ENCODE data around the gene SIN3A. TPM values are rescaled to one million over a fixed set of nuclear protein-coding genes. Genes with fewer than 3 reads are reported as not detected.
A peak's percentile ranks its signal among the peaks of the same experiment; 100 is the strongest.
"Not testable (repeated sequence)": the region's sequence is repeated elsewhere in the genome, so short reads cannot be mapped to it uniquely, and the experiment has no call there.

Gene SIN3A
- polyA plus RNA-seq (2013, experiment 1 of 2; ENCODE audit: insufficient read length) = 28.7 TPM
- polyA plus RNA-seq (2013, experiment 2 of 2; ENCODE audit: insufficient read length) = 18.5 TPM

DNA sequence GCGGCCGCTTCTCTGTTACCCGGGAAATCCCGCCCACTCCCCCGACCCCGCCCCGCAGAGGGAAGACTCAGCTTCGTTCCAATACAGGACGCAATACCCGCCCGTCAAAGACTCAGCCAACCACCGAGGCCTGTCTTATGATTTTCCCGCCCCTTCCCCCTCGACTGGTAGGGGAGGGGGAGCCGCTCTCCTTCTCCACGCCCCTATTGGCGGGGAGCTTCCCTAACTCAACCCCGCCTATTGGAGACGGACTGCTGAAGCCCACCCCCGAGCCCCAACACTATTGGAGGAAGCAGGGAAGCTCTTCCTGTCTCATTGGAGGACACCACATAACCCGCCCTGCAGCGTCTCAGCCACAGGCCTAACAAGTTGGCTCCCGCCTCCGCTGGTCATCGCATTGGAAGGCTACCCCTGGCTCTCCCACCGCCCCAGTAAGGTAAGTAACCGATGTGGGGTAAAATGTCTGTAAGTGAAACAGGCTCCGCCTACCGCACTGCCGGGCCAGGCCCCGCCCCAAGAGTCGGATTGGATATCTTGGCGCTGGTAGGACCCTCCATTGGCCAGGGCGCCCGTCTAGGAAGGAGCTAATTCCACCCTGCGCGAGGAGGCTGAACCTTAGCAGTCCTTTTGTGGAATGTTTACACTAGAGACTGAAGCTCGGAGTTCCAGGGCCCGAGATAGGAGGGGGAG is at the start of gene SIN3A:
SIN3A (minus strand) TSS at position 17 of the 690 bp plus-strand sequence. CDS start 21,315 bp downstream, outside the sequence.
- peak; percentile 100 for DNase-seq

DNA sequence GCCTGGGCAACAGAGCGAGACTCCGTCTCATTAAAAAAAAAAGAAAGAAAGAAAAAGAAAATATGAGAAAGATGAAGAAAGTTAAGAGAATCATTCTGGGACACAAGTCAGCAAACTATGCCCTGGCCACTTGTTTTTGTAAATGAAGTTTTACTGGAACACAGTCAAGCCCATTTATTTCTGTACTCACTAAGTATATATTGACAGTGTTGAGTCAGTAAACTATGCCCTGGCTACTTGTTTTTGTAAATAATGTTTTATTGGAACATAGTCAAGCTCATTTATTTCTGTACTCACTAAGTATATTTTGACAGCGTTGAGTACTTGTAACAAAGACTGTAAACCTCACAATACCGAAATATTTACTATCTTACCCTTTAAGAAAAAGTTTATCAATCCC is 42.2 kb upstream of the SIN3A start:
- no peak for DNase-seq

DNA sequence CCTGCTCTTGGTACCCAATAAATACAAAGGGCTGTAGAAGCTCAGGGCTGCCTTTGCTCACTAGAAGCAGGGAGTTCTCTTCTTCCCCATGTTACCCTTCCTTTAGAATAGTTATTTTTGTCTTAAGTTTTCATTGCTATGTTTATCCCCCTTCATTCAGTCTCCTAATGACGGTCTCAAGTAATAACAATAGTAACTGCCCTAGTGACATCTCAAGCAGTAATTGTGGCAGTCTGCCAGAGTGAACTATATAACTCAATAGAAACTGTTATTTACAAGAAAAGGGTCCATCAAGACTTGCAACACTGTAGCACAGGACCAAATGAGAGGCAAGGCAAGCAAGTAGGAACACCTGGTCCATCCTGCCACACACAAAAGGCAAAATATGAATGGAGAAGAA is 32.5 kb upstream of the SIN3A start:
- no peak for DNase-seq

DNA sequence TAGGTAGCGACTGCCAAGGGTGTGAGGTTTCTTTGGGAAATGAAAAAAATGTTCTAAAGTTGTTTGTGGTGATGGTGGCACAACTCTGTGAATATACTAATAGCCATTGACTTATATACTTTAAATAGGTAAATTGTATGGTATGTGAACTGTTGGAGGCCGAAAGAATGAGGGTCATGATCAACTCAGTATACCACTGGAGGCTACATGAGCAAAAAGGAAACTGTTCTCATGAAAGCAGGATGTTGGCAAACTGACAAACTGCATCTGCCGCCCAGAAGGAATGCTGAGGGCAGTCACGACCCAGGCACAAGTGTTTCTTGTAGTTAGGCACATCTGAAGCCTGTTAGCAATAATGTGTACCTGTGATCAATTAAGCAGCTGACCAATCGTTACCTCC is 32.1 kb upstream of the SIN3A start:
- DNase-seq = not testable (repeated sequence)

DNA sequence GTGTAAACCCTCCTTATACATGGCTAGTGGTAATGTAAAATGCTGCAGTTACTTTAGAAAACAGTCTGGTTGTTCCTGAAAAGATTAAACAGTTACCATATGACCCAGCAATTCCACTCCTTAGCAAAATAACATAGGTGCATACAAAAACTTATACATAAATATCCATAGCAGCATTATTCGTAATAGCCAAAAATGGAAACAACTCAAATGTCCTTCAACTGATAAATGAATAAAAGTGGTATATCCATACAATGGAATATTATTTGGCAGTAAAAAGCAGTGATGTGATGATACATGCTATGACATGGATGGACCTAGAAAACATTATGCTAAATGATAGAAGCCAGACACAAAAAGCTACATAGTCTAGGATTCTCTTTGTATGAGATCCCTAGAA is 31.6 kb upstream of the SIN3A start:
- no peak for DNase-seq

DNA sequence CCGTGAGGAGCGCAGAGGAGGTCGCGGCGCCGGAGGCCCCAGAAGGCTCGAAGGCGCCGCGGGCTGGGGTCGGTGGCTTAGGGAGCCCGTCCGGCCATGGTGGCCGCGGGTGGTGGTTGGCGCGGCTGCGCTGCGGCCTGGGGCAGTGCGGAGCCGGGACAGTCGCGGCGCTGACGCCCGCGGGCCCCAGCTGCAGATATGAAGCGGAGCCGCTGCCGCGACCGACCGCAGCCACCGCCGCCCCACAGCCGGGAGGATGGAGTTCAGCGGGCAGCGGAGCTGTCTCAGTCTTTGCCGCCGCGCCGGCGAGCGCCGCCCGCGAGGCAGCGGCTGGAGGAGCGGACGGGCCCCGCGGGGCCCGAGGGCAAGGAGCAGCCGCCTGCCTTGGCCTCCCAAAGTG is 29.0 kb upstream of the SIN3A start:
- not testable (repeated sequence) for DNase-seq

DNA sequence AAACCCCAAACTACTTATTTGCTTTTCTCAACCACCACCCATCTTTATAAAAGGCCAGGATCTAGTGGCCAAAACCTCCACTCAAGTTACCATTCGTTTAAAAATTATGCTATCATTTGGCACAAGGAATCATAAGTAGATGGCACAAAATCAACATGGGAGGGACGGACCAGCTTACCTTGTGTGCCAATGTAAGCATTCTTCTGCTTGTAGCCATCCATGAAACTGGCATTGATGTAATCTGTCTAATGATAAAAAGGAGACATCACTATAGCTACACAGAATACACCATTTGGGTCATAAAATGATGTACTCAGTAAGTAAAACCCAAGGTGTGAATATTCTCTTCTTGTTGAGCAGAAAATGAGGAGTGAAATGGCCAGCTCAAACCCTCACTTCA is 28.2 kb upstream of the SIN3A start:
- DNase-seq = no peak

DNA sequence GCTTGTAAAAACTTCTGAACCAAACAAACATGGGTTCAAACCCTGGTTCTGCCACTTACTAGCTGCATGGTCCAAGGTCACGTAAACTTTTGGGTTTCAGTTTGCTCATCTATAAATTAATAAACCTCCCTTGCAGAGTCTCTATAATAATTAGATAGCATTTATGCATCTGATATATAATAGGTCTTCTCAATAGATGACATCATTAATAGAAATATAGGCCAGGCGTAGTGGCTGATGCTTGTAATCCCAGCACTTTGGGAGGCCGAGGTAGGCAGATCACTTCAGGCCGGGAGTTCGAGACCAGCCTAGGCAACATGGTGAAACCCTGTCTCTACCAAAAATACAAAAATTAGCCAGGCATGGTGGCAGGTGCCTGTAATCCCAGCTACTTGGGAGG is 25.6 kb upstream of the SIN3A start:
- DNase-seq = not testable (repeated sequence)

DNA sequence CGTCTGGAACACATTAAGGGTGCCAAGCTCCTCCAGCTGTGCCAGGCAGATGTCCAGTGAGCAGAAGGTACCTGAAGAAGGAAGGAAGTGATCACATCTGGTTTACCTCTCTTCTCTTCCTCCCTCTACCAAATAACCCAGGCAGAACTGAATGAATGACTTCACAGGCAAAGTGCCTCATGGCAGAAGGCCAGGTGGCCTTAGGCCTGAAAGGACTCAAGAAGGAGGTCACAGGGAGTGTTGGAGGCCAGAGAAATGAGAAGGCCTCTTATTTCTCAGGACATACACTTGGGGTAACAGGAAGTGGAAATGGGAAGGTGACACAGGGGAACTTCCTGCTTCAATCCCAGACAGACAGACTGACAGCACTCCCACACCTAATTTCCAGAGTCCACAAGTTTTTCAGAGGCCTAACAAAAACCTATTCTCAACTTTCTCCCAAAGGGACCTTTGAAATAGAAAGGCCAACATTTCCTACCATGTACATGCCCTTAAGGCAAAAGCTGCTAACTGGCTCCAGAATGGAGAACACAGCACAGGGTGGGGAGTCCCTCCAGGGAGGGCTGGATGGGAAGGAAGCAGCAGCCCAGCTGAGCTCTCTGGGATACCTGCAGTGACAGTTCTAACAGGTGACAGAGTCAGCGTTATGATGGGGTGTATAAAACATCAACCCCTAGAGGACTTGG is 17.6 kb upstream of the SIN3A start:
- no peak for DNase-seq

DNA sequence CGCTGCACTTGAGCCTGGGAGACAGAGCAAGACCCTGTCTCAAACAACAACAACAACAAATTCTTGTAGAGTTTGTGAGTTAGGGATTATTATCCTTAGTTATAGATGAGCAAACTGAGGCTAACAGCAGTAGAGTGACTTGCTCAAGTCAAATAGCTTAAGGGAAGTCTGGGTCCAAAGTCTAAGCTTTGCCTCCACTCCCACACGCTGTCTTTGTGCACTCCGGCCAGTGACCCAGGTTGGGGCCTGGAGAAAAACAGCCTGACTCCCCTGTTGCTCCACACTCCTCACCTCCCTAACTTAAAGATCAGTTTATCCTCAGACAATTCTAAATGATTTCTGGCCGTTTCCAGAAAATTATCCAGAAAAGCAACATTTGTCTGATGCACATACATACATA is 9.2 kb upstream of the SIN3A start:
- DNase-seq = no peak

DNA sequence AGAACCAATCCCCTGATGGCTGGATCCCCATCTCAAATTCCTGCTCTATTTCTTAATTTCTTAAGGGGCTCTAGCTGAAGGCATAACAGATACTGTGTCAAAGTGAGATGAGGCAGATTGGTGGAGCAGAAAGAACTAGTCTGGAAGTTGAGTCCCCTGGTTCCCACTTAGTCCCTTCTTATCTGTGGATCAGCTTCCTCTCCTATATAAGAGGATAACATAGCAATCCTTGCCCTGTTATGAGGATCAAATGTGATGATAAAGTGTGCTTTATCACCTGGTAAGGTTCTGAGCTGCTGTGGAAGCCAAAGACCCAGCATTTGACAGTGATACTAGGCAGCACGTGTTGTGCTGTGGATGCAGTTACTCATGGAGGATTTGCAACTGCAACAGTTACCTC is 8.1 kb upstream of the SIN3A start:
- no peak for DNase-seq

DNA sequence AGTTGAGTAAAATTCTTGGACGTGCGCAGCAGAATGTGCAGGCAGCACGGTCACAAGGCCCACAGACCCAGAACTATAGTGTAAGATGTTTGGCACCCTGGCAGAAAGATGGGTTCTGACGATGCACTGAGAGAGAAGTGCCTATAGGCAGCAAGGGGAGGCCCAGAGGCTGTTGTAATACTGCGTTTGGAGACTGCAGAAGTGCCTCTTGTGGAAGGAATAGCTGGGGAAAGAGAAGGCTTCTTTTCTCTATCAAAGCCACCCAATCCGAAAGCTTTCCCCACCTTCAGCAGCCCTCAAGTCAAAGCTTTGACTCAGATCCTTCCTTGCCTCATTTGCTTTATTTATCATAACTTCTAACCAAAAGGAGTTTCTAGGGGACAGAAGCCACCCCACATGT is 5.2 kb upstream of the SIN3A start:
- no peak for DNase-seq

DNA sequence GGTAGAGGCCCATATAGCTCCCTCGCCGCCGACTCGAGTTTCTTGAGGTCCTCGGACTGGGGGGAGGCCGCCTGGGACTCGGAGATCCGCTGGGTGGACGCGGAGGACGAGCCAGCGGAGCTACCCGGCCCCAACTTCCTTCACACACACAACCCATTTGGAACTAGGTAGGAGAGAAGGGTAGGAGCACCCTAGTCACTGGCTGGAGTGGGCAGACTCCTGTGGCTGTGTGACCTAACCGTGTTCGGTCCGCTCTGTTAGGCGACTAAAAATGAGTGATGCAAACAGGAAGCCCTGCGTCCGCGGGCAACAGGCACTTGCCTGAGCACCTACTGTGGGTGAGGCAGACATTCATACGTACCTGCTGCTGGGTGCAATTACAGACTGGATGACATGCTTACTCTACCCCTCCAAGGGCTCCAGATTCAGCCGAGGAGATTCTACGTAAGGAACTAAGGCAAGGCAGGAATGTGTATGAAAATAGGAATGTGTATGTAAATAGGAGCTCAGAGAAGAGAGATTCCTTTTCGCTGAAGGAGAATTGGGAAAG is 4.6 kb upstream of the SIN3A start:
- peak; percentile 80 for DNase-seq

DNA sequence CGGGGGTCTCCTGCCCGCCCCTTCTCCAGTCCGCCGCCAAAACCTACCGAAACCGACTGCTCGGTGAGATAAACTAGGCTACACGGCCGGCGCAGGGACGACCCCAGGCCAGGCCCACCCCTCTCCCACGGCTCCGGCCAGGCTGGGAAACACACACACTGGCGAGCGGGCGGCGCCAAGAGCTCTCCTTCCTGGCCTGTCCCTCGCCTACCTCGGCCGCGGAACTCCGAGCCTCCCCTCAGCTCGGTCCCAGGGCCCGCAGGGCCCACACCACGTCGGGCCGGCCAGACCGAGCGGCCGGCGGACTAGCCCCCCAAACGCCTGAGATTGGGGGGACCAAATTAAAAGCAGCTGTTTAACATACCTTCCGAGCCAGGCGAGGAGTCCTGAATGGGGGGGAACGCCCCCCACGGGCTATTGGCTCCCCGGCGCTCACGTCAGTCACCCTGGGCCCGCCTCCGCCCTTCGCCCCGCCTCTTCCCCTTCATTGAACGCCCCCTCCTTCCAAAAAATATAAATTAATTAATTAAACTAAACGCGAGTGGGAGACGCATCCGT is 4.0 kb upstream of the SIN3A start:
- DNase-seq = peak; percentile 83

DNA sequence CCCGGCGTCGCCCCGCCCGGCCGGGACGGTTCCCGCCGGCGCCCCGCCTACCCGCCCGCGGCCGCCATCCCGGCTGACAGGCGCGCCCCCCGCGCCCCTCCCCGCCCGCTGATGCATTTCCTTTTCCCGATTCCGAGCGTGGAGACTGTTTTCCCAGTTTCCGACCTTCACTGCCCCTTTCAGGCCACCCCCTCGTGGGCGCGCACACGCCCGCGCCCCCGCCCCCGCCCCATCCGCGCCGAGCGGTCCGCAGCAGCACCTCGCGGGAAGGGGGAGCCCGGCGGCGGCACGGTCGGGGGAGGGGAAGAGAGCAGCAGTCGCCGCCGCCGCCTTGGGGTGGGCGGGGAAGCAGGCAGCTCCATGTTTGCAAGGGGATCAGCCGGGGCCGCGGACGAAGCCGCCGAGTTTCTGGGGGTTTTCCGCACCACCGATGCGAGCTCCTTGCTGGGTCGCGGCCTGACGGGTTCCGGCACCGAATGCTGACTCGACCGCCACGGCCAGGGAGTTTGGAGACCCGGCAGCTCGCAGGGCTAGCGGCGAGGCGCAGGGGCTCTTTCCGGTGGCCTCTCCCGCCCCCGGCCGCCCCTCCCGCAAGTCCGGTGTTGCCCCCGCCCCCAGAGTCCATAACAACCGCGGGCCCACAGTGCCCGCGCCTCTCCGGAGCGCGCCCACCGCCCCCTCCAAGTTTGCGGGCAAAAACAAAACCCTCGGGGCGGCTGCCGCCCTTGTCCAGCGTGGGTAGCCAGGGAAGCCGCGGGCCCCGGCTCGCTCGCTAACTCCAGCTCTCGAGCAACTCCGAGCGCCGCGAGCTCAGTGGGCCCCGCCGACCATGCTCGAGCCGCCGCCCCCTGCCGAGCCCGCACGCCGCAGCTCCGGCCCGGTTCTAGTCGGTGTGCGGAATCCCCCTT is 3.2 kb upstream of the SIN3A start:
- DNase-seq = peak; percentile 27

DNA sequence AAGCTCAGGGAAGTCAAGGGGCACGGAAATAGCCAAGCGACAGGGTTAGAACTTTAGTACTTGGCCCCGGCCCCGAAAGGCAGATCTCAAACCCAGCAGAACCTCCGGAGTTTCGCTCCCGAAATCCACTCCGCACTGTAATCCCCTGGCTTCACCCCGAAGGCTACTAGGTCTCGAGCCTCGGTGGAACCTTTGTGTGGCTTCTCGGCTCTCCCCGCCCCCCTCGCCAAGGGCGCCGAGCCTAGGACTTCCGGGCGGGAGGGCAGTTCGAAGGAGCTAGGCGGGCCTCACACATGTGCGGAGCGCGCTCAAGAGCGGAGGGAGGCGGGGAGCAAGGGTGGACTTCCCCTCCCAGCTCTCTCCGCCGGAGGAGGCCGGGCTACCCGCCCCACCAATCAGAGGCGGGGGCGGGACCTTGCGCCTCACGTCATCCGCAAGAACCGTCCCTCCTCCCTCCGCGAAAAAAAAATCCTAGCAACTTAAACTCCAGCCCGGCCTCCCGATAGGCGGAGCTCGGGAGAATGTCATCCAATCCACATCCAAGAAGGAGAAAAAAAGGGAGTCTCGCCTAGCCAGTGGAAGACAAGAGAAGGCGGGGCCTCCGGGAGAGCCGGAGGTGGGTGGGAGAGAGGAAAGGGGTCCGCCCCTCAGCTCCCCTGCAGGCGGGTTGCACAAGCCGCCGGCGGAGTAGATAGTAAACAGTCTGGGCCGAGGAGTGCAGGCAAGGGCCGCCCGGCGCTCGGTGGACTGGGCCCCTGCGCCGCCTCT is 2.4 kb upstream of the SIN3A start:
- peak; percentile 100 for DNase-seq

DNA sequence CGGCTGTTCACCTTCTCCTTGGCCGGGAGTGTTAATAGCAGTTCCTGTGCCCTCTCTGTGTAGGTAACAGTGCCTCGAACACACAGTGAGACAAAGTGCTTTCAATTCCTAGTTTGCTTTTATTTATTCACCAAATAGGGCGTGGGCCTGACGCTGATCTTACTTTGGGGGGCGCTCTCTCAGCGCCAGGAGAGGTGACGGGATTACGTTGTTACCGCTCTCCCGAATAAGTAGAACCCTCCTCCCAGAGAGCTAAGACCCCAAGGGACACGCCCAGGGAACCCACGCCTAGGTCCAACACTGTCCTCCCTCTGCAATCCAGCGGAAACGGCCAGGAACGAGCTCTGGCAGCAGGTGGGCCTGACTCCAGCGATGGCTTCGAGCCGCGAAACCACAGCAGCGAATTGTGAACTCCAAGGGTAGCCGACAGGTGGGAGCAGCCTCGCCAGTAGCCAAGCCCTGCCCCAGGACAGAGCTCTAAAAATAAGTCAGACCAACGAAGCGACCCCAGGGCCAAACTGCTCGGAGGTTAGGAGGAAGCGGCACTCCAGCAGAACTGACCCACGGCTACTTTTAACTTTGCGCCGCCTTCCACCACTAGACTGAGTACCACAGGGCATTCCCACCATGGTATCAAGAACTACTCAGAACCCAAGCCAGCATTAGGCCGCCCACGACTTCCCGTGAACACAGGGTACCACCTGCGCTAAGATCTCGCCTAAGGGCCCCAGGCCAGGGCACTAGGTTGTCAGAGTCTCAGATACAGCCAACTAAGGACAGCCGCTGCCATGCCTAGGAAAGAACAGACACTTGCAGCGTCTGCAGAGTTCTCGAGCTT is 1.6 kb upstream of the SIN3A start:
- peak; percentile 34 for DNase-seq

DNA sequence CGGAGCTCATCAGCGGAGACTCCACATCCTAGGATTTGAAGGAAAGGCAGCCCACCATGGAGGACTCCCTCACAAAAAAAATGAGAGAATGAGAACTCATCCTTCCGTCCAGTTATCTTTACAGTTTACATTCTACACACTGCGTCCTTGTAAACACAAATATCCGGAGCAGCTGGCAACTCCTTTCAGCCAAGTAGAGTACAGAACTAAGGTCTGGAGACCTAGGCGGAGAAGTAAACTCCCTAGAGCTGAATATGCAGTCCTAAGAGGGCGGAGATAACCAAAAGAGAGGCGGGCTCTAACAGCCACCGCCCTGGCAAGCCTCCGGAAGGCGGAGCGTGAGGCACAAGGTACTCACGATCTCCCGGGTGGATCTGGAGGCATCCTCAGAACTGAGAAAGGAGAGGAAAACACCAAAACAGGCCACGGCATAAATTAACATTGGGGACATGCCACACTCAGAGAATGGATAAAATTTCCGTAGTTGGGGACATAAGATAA is 924 bp upstream of the SIN3A start:
- peak; percentile 83 for DNase-seq

DNA sequence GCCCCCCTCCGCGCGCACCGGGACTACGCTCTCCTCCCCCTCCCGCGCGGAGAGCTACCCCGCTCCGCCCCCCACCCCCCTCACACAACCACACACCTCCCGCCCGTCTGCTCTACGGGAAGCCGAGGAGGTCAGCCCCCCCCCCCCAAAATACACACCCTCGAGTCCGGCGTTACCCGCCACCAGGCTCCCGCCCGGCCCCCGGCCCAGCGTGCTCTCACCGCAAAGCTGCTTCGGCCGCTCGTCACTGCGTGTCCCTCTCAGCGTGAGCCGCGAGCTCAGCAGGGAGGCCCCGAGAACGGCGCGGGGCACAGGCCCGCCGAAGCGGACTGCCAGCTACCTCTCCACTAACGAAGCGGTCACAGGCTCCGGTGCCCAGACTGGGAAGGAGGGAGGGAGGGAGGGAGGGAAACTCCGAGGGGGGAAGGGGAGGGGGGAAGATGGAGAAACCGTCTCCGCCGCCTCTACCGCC is 252 bp downstream of the SIN3A start:
- DNase-seq = no peak

All from fibroblast of skin of back (primary cell).